Measurements from ENCODE around the gene APOBEC2. TPM values are rescaled to one million over a fixed set of nuclear protein-coding genes. Genes with fewer than 3 reads are reported as not detected.
"Not testable (repeated sequence)": the region's sequence is repeated elsewhere in the genome, so short reads cannot be mapped to it uniquely, and the experiment has no call there.

APOBEC2 gene
- total RNA-seq (not detected), polyA plus RNA-seq (not detected)

GRCh38 chr6:41053041-41053440 lies at the start of gene APOBEC2:
Gene APOBEC2 (plus strand): TSS chr6:41053202. CDS start chr6:41053348, 146 bp downstream.
- Histone ChIP-seq H3K27ac (ENCODE audit: low read depth, low read length) (no peak within 1 kb of the TSS), H3K4me3 (ENCODE audit: low read length) (peak within 1 kb of the TSS; percentile 13), H3K4me1 (ENCODE audit: insufficient read depth, low read length) (peaks cover 18% of the 10 kb centered on the region), H3K36me3 (ENCODE audit: insufficient read depth, low read length) (no peaks in the 10 kb centered on the region), H3K27me3 (ENCODE audit: insufficient read depth, low read length, poor library complexity, severe bottlenecking) (no peaks in the 10 kb centered on the region), H3K9me3 (ENCODE audit: low read length) (no peaks in the 10 kb centered on the region)
- peak within 1 kb of the TSS in 6 of 8 donors; percentile 4 to 81 (median 56) for H3K27ac Mint-ChIP-seq
- no peak for DNase-seq
- no peaks in the 10 kb centered on the region for H3K9me3 Mint-ChIP-seq
- CTCF ChIA-PET = interaction anchor here (0.6 to 5.0 kb wide), 3 partner anchors 15 to 25 kb away, joined by 3 to 22 read pairs (median 5); no protein-coding TSS in a partner anchor
- H3K4me3 Mint-ChIP-seq = peak within 1 kb of the TSS in 5 of 7 donors; percentile 3 to 48 (median 15)
- H3K36me3 Mint-ChIP-seq = peaks cover 0 to 44% (median 18%) of the 10 kb centered on the region in 3 donors
- peaks cover 14 to 17% (median 14%) of the 10 kb centered on the region in 3 donors for H3K4me1 Mint-ChIP-seq
- H3K27me3 Mint-ChIP-seq = no peaks in the 10 kb centered on the region
- POLR2A ChIA-PET = interaction anchor here (0.9 kb wide), 1 partner anchor 19 kb away, joined by 3 read pairs; the partner anchor contains the start of gene OARD1

- H3K4me1 Mint-ChIP-seq; H3K27me3 ChIP-seq (ENCODE audit: insufficient read depth, low read length, poor library complexity, severe bottlenecking); H3K4me1 ChIP-seq (ENCODE audit: insufficient read depth, low read length); H3K36me3 Mint-ChIP-seq; H3K9me3 Mint-ChIP-seq; H3K27ac ChIP-seq (ENCODE audit: low read depth, low read length); POLR2A ChIA-PET; H3K4me3 ChIP-seq (ENCODE audit: low read length); H3K36me3 ChIP-seq (ENCODE audit: insufficient read depth, low read length); H3K4me3 Mint-ChIP-seq; CTCF ChIA-PET; H3K9me3 ChIP-seq (ENCODE audit: low read length): not testable (repeated sequence)
- DNase-seq = peak; percentile 31 to 69 (median 52)
- Mint-ChIP-seq H3K27ac (peak overlapping the region in 1 of 8 donors; percentile 33), H3K27me3 (peaks cover 27 to 31% of the 10 kb centered on the region in 2 donors)
These were observed 46.8 kb upstream of the APOBEC2 start for GRCh38 chr6:41006217-41006616.

- H3K27me3 ChIP-seq (ENCODE audit: insufficient read depth, low read length, poor library complexity, severe bottlenecking); H3K4me3 ChIP-seq (ENCODE audit: low read length); H3K27ac Mint-ChIP-seq; H3K4me3 Mint-ChIP-seq; H3K9me3 ChIP-seq (ENCODE audit: low read length); H3K9me3 Mint-ChIP-seq; DNase-seq; H3K4me1 Mint-ChIP-seq; H3K27ac ChIP-seq (ENCODE audit: low read depth, low read length); H3K36me3 Mint-ChIP-seq; H3K36me3 ChIP-seq (ENCODE audit: insufficient read depth, low read length); H3K4me1 ChIP-seq (ENCODE audit: insufficient read depth, low read length); POLR2A ChIA-PET: not testable (repeated sequence)
- CTCF ChIA-PET = interaction anchor here (3.1 kb wide), 1 partner anchor 22 kb away, joined by 28 read pairs; no protein-coding TSS in a partner anchor
- H3K27me3 Mint-ChIP-seq = peaks cover 26 to 28% of the 10 kb centered on the region in 2 donors
These were observed 46.0 kb upstream of the APOBEC2 start for GRCh38 chr6:41006980-41007379.

GRCh38 chr6:41008011-41008410 lies 45.0 kb upstream of the APOBEC2 start:
- H3K27me3 Mint-ChIP-seq = peaks cover 19 to 20% of the 10 kb centered on the region in 2 donors
- Histone ChIP-seq H3K36me3 (ENCODE audit: insufficient read depth, low read length) (no peaks in the 10 kb centered on the region), H3K27ac (ENCODE audit: low read depth, low read length) (no peak overlapping the region), H3K4me1 (ENCODE audit: insufficient read depth, low read length) (no peaks in the 10 kb centered on the region), H3K4me3 (ENCODE audit: low read length) (no peak overlapping the region), H3K9me3 (ENCODE audit: low read length) (no peaks in the 10 kb centered on the region), H3K27me3 (ENCODE audit: insufficient read depth, low read length, poor library complexity, severe bottlenecking) (no peaks in the 10 kb centered on the region)
- ChIA-PET CTCF (interaction anchor here (3.1 kb wide), 1 partner anchor 21 kb away, joined by 28 read pairs; no protein-coding TSS in a partner anchor), POLR2A (no interaction called here)
- no peak overlapping the region for H3K4me3 Mint-ChIP-seq
- no peak for DNase-seq
- no peaks in the 10 kb centered on the region for H3K9me3 Mint-ChIP-seq
- no peaks in the 10 kb centered on the region for H3K36me3 Mint-ChIP-seq
- H3K27ac Mint-ChIP-seq = no peak overlapping the region
- H3K4me1 Mint-ChIP-seq = no peaks in the 10 kb centered on the region

GRCh38 chr6:41009669-41010068 lies 43.3 kb upstream of the APOBEC2 start:
- no peak overlapping the region for H3K4me3 ChIP-seq (ENCODE audit: low read length)
- no peaks in the 10 kb centered on the region for H3K9me3 ChIP-seq (ENCODE audit: low read length)
- H3K27me3 ChIP-seq (ENCODE audit: insufficient read depth, low read length, poor library complexity, severe bottlenecking) = no peaks in the 10 kb centered on the region
- ChIA-PET POLR2A (no interaction called here), CTCF (interaction anchor here (2.2 to 3.1 kb wide), 2 partner anchors 19 kb away, joined by 10 to 28 read pairs; no protein-coding TSS in a partner anchor)
- no peaks in the 10 kb centered on the region for H3K36me3 ChIP-seq (ENCODE audit: insufficient read depth, low read length)
- H3K36me3 Mint-ChIP-seq = no peaks in the 10 kb centered on the region
- DNase-seq = no peak
- no peaks in the 10 kb centered on the region for H3K4me1 ChIP-seq (ENCODE audit: insufficient read depth, low read length)
- H3K4me3 Mint-ChIP-seq = no peak overlapping the region
- no peak overlapping the region for H3K27ac Mint-ChIP-seq
- peaks cover 7 to 12% of the 10 kb centered on the region in 2 donors for H3K27me3 Mint-ChIP-seq
- no peak overlapping the region for H3K27ac ChIP-seq (ENCODE audit: low read depth, low read length)
- no peaks in the 10 kb centered on the region for H3K4me1 Mint-ChIP-seq
- peaks cover 0 to 1% (median 0%) of the 10 kb centered on the region in 5 donors for H3K9me3 Mint-ChIP-seq

GRCh38 chr6:41011673-41012072 lies 41.3 kb upstream of the APOBEC2 start:
- Histone ChIP-seq H3K27ac (ENCODE audit: low read depth, low read length) (no peak overlapping the region), H3K4me1 (ENCODE audit: insufficient read depth, low read length) (no peaks in the 10 kb centered on the region), H3K36me3 (ENCODE audit: insufficient read depth, low read length) (no peaks in the 10 kb centered on the region), H3K4me3 (ENCODE audit: low read length) (no peak overlapping the region), H3K9me3 (ENCODE audit: low read length) (no peaks in the 10 kb centered on the region), H3K27me3 (ENCODE audit: insufficient read depth, low read length, poor library complexity, severe bottlenecking) (no peaks in the 10 kb centered on the region)
- Mint-ChIP-seq H3K4me3 (no peak overlapping the region), H3K36me3 (peaks cover 0 to 8% (median 0%) of the 10 kb centered on the region in 3 donors), H3K9me3 (peaks cover 0 to 3% (median 0%) of the 10 kb centered on the region in 5 donors), H3K27ac (no peak overlapping the region), H3K27me3 (peaks cover 6 to 7% of the 10 kb centered on the region in 2 donors), H3K4me1 (no peaks in the 10 kb centered on the region)
- CTCF ChIA-PET = interaction anchor here (2.2 kb wide), 1 partner anchor 17 kb away, joined by 10 read pairs; no protein-coding TSS in a partner anchor
- DNase-seq = no peak
- POLR2A ChIA-PET = interaction anchor here (0.6 kb wide), 1 partner anchor 1227 kb away, joined by 6 read pairs; no protein-coding TSS in a partner anchor

GRCh38 chr6:41013466-41014153 lies 39.4 kb upstream of the APOBEC2 start:
- POLR2A ChIA-PET = no interaction called here
- Mint-ChIP-seq H3K27me3 (peaks cover 6 to 7% of the 10 kb centered on the region in 2 donors), H3K36me3 (peaks cover 0 to 14% (median 0%) of the 10 kb centered on the region in 3 donors)

GRCh38 chr6:41014780-41015179 lies 38.2 kb upstream of the APOBEC2 start:
- Histone ChIP-seq H3K9me3 (ENCODE audit: low read length) (no peaks in the 10 kb centered on the region), H3K36me3 (ENCODE audit: insufficient read depth, low read length) (no peaks in the 10 kb centered on the region), H3K27ac (ENCODE audit: low read depth, low read length) (no peak overlapping the region), H3K4me3 (ENCODE audit: low read length) (no peak overlapping the region), H3K4me1 (ENCODE audit: insufficient read depth, low read length) (no peaks in the 10 kb centered on the region), H3K27me3 (ENCODE audit: insufficient read depth, low read length, poor library complexity, severe bottlenecking) (no peaks in the 10 kb centered on the region)
- no peak for DNase-seq
- Mint-ChIP-seq H3K36me3 (peaks cover 0 to 14% (median 0%) of the 10 kb centered on the region in 3 donors), H3K27me3 (peaks cover 6 to 7% of the 10 kb centered on the region in 2 donors), H3K27ac (no peak overlapping the region), H3K4me3 (no peak overlapping the region), H3K4me1 (no peaks in the 10 kb centered on the region), H3K9me3 (peaks cover 0 to 3% (median 0%) of the 10 kb centered on the region in 5 donors)
- ChIA-PET POLR2A (no interaction called here), CTCF (interaction anchor here (2.1 kb wide), 1 partner anchor 13 kb away, joined by 7 read pairs; no protein-coding TSS in a partner anchor)

More at GRCh38 chr6:41013466-41014153, 39.4 kb upstream of the APOBEC2 start:
- Mint-ChIP-seq H3K27ac (no peak overlapping the region), H3K4me3 (no peak overlapping the region), H3K9me3 (peaks cover 0 to 3% (median 0%) of the 10 kb centered on the region in 5 donors), H3K4me1 (no peaks in the 10 kb centered on the region)
- H3K4me3 ChIP-seq (ENCODE audit: low read length) = no peak overlapping the region
- no peak for DNase-seq
- H3K36me3 ChIP-seq (ENCODE audit: insufficient read depth, low read length) = no peaks in the 10 kb centered on the region
- no peaks in the 10 kb centered on the region for H3K4me1 ChIP-seq (ENCODE audit: insufficient read depth, low read length)
- H3K27ac ChIP-seq (ENCODE audit: low read depth, low read length) = no peak overlapping the region
- CTCF ChIA-PET = interaction anchor here (2.1 kb wide), 1 partner anchor 14 kb away, joined by 7 read pairs; no protein-coding TSS in a partner anchor
- no peaks in the 10 kb centered on the region for H3K9me3 ChIP-seq (ENCODE audit: low read length)
- H3K27me3 ChIP-seq (ENCODE audit: insufficient read depth, low read length, poor library complexity, severe bottlenecking) = no peaks in the 10 kb centered on the region
